Measurements from ENCODE around the gene PCF11. TPM values are rescaled to one million over a fixed set of nuclear protein-coding genes. Genes with fewer than 3 reads are reported as not detected.

The PCF11 gene
- total and polyA plus RNA-seq, 2 of the 4 experiments (the other 2 are of a cell fraction): 19.2 to 26.7 TPM

GRCh38 chr11:83152264-83152663, 4.7 kb upstream of the PCF11 start:
- Histone ChIP-seq H2BK5ac (ENCODE audit: low read depth, low read length, poor library complexity, severe bottlenecking) (no peak overlapping the region), H3K56ac (ENCODE audit: extremely low read depth, insufficient read depth, low read length) (no peak overlapping the region), H2BK120ac (ENCODE audit: low read depth, low read length) (no peak overlapping the region), H2BK20ac (ENCODE audit: low read depth, low read length) (no peak overlapping the region), H3K36me3 (ENCODE audit: control insufficient read depth, insufficient read depth, low read length) (no peaks in the 10 kb centered on the region), H3K9me3 (ENCODE audit: control insufficient read depth, insufficient read depth, low read length) (no peaks in the 10 kb centered on the region), H3K79me1 (ENCODE audit: low read depth in 1 of 2, low read length in 2 of 2) (no peaks in the 10 kb centered on the region), H4K8ac (ENCODE audit: low read depth in 2 of 2, low read length in 2 of 2) (no peak overlapping the region), H3K9me1 (ENCODE audit: insufficient read depth, low read length) (no peaks in the 10 kb centered on the region), H3K14ac (replicated peaks; ENCODE audit: low read depth, low read length) (no peak overlapping the region), H2AFZ (replicated peaks; ENCODE audit: low read length, poor library complexity) (no peak overlapping the region), H4K5ac (ENCODE audit: low read depth, low read length) (no peak overlapping the region), H2AK9ac (replicated peaks; ENCODE audit: low read depth, low read length, poor library complexity) (no peak overlapping the region), H3K9ac (ENCODE audit: low read depth, low read length) (no peak overlapping the region), H3K4me2 (ENCODE audit: low read depth, low read length) (no peak overlapping the region), H3K18ac (ENCODE audit: low read depth, low read length) (no peak overlapping the region), H3K4me3 (ENCODE audit: insufficient read depth, low read depth, low read length) (no peak overlapping the region), H4K20me1 (ENCODE audit: insufficient read depth, low read length) (peaks cover 2% of the 10 kb centered on the region; the same call in 1 of the 2 replicates), H4K91ac (ENCODE audit: insufficient read depth, low read depth, low read length) (no peak overlapping the region), H3K4me1 (ENCODE audit: control insufficient read depth, insufficient read depth, low read length) (no peaks in the 10 kb centered on the region), H3K27me3 (ENCODE audit: control insufficient read depth, insufficient read depth, low read length) (peaks cover 4% of the 10 kb centered on the region; the same call in 1 of the 2 replicates), H3K23ac (ENCODE audit: low read depth, low read length) (no peak overlapping the region), H3K27ac (ENCODE audit: insufficient read depth, low read length) (no peak overlapping the region), H3K4ac (ENCODE audit: low read depth, low read length) (no peak overlapping the region), H2BK15ac (ENCODE audit: low read depth, low read length) (no peak overlapping the region), H2AK5ac (ENCODE audit: low read depth, low read length) (no peak overlapping the region)
- dilution Hi-C loops (cut with HindIII; ENCODE audit: low sequenced_read_pairs, unreplicated experiment): loop anchor here (25.0 kb wide), 1 partner anchor 90 kb away; the partner anchor contains the start of gene RAB30
- ChIA-PET CTCF (no interaction called here), POLR2A (ENCODE audit: unreplicated experiment) (no interaction called here)
- WGBS, 2 experiments (ENCODE audit: extremely low coverage in 2 of 2, insufficient read length in 1 of 2): no CpG with 5 or more reads among the region's 2 CpGs
- ATAC-seq (ENCODE audit: low read depth): no peak
- in situ Hi-C loops (cut with MboI; ENCODE audit: low sequenced_read_pairs): no loop called here
- no peak for TF ChIP-seq RAD21 (IDR thresholded peaks at IDR 0.05; ENCODE audit: low read length)
- TF ChIP-seq CEBPB (IDR thresholded peaks at IDR 0.05; ENCODE audit: low read depth, low read length): no peak
- TF ChIP-seq RCOR1 (IDR thresholded peaks at IDR 0.05; ENCODE audit: insufficient replicate concordance, low read length): no peak
- no peak for TF ChIP-seq MAZ (IDR thresholded peaks at IDR 0.05; ENCODE audit: borderline replicate concordance, low read depth, low read length)
- TF ChIP-seq NFE2L2 (IDR thresholded peaks at IDR 0.05; ENCODE audit: low read depth, low read length): no peak
- no peak for TF ChIP-seq RFX5 (IDR thresholded peaks at IDR 0.05; ENCODE audit: low read depth, low read length)
- no peak for DNase-seq
- intact Hi-C loops (cut with micrococcal nuclease): no loop called here
- BruUV-seq (replicated peaks): no TSS peak

Data from IMR-90 (cell line).